Subcutaneous abdominal adipose tissue (tissue), 5 donors: Measurements from ENCODE around the gene LRRC17.
"Not testable (repeated sequence)": the region's sequence is repeated elsewhere in the genome, so short reads cannot be mapped to it uniquely, and the experiment has no call there.

Source experiments
- H3K27ac ChIP-seq: one replicate; pipeline ENCODE4 v1.7.0; 2013; ENCODE audit warnings: low read depth, mild to moderate bottlenecking, inconsistent platforms, low read length, moderate library complexity
- H3K27me3 ChIP-seq, 5 donors: one replicate each; pipeline ENCODE4 v1.7.0; 2013; ENCODE audit warnings: low read length in 5 of 5, inconsistent platforms in 1 of 5; ENCODE audit not compliant: control insufficient read depth in 5 of 5, insufficient read depth in 4 of 5
- H3K36me3 ChIP-seq, 5 donors: one replicate each; pipeline ENCODE4 v1.7.0; 2013; ENCODE audit warnings: low read length in 5 of 5; ENCODE audit not compliant: control insufficient read depth in 5 of 5, insufficient read depth in 5 of 5
- H3K4me1 ChIP-seq, 5 donors: one replicate each; pipeline ENCODE4 v1.7.0; 2013; ENCODE audit warnings: low read length in 5 of 5, mild to moderate bottlenecking in 3 of 5, moderate library complexity in 1 of 5; ENCODE audit not compliant: control insufficient read depth in 5 of 5, insufficient read depth in 5 of 5
- H3K4me3 ChIP-seq, 5 donors: one replicate each; pipeline ENCODE4 v1.7.0; 2013; ENCODE audit warnings: low read length in 5 of 5, low read depth in 1 of 5
- H3K9ac ChIP-seq, 5 donors: one replicate each; pipeline ENCODE4 v1.7.0; 2013; ENCODE audit warnings: low read length in 5 of 5, mild to moderate bottlenecking in 4 of 5, moderate library complexity in 3 of 5
- H3K9me3 ChIP-seq, 5 donors: one replicate each; pipeline ENCODE4 v1.7.0; 2013; ENCODE audit warnings: low read length in 5 of 5; ENCODE audit not compliant: control insufficient read depth in 5 of 5
- donor health status: healthy.
- donor health status: healthy.
- donor health status: healthy.
- donor health status: healthy.
- donor health status: healthy.

Gene LRRC17

GRCh38 chr7:102961993-102962392, 49.2 kb downstream of the LRRC17 start:
- not testable (repeated sequence) for H3K4me1 ChIP-seq, H3K27me3 ChIP-seq, H3K4me3 ChIP-seq, H3K27ac ChIP-seq, H3K9me3 ChIP-seq, H3K36me3 ChIP-seq, H3K9ac ChIP-seq

GRCh38 chr7:102966465-102966864, 53.7 kb downstream of the LRRC17 start:
- Histone ChIP-seq H3K27ac (no peak overlapping the region), H3K9me3 (no peaks in the 10 kb centered on the region)

GRCh38 chr7:102967798-102968197, 55.0 kb downstream of the LRRC17 start:
- H3K36me3 ChIP-seq, result no peaks in the 10 kb centered on the region
- no peak overlapping the region for H3K27ac ChIP-seq
- no peaks in the 10 kb centered on the region for H3K4me1 ChIP-seq
- H3K27me3 ChIP-seq, result no peaks in the 10 kb centered on the region
- no peak overlapping the region for H3K4me3 ChIP-seq
- no peak overlapping the region for H3K9ac ChIP-seq
- H3K9me3 ChIP-seq, result no peaks in the 10 kb centered on the region

More at GRCh38 chr7:102966465-102966864, 53.7 kb downstream of the LRRC17 start:
- no peaks in the 10 kb centered on the region for H3K27me3 ChIP-seq
- H3K36me3 ChIP-seq, result no peaks in the 10 kb centered on the region
- no peak overlapping the region for H3K9ac ChIP-seq
- no peaks in the 10 kb centered on the region for H3K4me1 ChIP-seq
- no peak overlapping the region for H3K4me3 ChIP-seq

GRCh38 chr7:102973096-102973802, 60.4 kb downstream of the LRRC17 start:
- Histone ChIP-seq H3K27ac (no peak overlapping the region), H3K27me3 (no peaks in the 10 kb centered on the region), H3K4me1 (peaks cover 0 to 4% (median 0%) of the 10 kb centered on the region in 5 donors), H3K9me3 (no peaks in the 10 kb centered on the region), H3K9ac (no peak overlapping the region), H3K36me3 (no peaks in the 10 kb centered on the region), H3K4me3 (no peak overlapping the region)

GRCh38 chr7:102974366-102975236, 61.8 kb downstream of the LRRC17 start:
- H3K27ac ChIP-seq, result no peak overlapping the region
- no peak overlapping the region for H3K9ac ChIP-seq
- no peak overlapping the region for H3K4me3 ChIP-seq

GRCh38 chr7:102975854-102976253, 63.1 kb downstream of the LRRC17 start:
- H3K27ac ChIP-seq, result no peak overlapping the region
- H3K9me3 ChIP-seq, result peaks cover 0 to 6% (median 4%) of the 10 kb centered on the region in 5 donors
- H3K36me3 ChIP-seq, result no peaks in the 10 kb centered on the region

More at GRCh38 chr7:102974366-102975236, 61.8 kb downstream of the LRRC17 start:
- Histone ChIP-seq H3K9me3 (peaks cover 0 to 5% (median under 1%) of the 10 kb centered on the region in 5 donors), H3K27me3 (no peaks in the 10 kb centered on the region), H3K36me3 (no peaks in the 10 kb centered on the region), H3K4me1 (peaks cover 0 to 9% (median 3%) of the 10 kb centered on the region in 5 donors)

GRCh38 chr7:102976493-102976892, 63.7 kb downstream of the LRRC17 start:
- Histone ChIP-seq H3K4me3 (no peak overlapping the region), H3K36me3 (no peaks in the 10 kb centered on the region)

More at GRCh38 chr7:102975854-102976253, 63.1 kb downstream of the LRRC17 start:
- Histone ChIP-seq H3K9ac (no peak overlapping the region), H3K27me3 (no peaks in the 10 kb centered on the region), H3K4me3 (no peak overlapping the region), H3K4me1 (peaks cover 0 to 9% (median 3%) of the 10 kb centered on the region in 5 donors)

GRCh38 chr7:102977586-102977985, 64.8 kb downstream of the LRRC17 start:
- not testable (repeated sequence) for H3K4me1 ChIP-seq, H3K9me3 ChIP-seq, H3K9ac ChIP-seq, H3K27me3 ChIP-seq, H3K4me3 ChIP-seq, H3K27ac ChIP-seq, H3K36me3 ChIP-seq

More at GRCh38 chr7:102976493-102976892, 63.7 kb downstream of the LRRC17 start:
- H3K4me1 ChIP-seq, result peaks cover 0 to 9% (median 3%) of the 10 kb centered on the region in 5 donors
- H3K27ac ChIP-seq, result no peak overlapping the region
- H3K9ac ChIP-seq, result no peak overlapping the region
- peaks cover 0 to 6% (median 4%) of the 10 kb centered on the region in 5 donors for H3K9me3 ChIP-seq
- no peaks in the 10 kb centered on the region for H3K27me3 ChIP-seq

- Histone ChIP-seq H3K9ac (no peak overlapping the region), H3K4me3 (peak overlapping the region in 3 of 5 donors; percentile 3 to 48 (median 16)), H3K27ac (no peak overlapping the region), H3K36me3 (no peaks in the 10 kb centered on the region), H3K27me3 (no peaks in the 10 kb centered on the region), H3K4me1 (peaks cover 0 to 9% (median 3%) of the 10 kb centered on the region in 5 donors), H3K9me3 (peaks cover 0 to 6% (median 4%) of the 10 kb centered on the region in 5 donors)
Measured at GRCh38 chr7:102978284-102978683, 65.5 kb downstream of the LRRC17 start.

GRCh38 chr7:102979670-102980069, 66.9 kb downstream of the LRRC17 start:
- no peak overlapping the region for H3K4me3 ChIP-seq
- H3K4me1 ChIP-seq, result peaks cover 0 to 9% (median 3%) of the 10 kb centered on the region in 5 donors
- no peak overlapping the region for H3K9ac ChIP-seq
- H3K27ac ChIP-seq, result no peak overlapping the region
- no peaks in the 10 kb centered on the region for H3K36me3 ChIP-seq
- H3K9me3 ChIP-seq, result peaks cover 0 to 6% (median 4%) of the 10 kb centered on the region in 5 donors
- no peaks in the 10 kb centered on the region for H3K27me3 ChIP-seq
